HepG2 (cell line): Measurements from ENCODE around the gene ZNF691. TPM values are rescaled to one million over a fixed set of nuclear protein-coding genes. Genes with fewer than 3 reads are reported as not detected.

ENCODE experiments used
- EEA1 ChIP-seq: sonication (generic); formaldehyde crosslinking; IDR thresholded peaks from 2 replicates; pipeline ENCODE4 v1.5.1; 2020; ENCODE audit warnings: mild to moderate bottlenecking, missing genetic modification reagents, borderline replicate concordance
- MTF2 ChIP-seq: sonication (generic); formaldehyde crosslinking; IDR thresholded peaks from 2 replicates; pipeline ENCODE4 v1.5.0; 2020; ENCODE audit warnings: missing genetic modification reagents, borderline replicate concordance
- NPAS2 ChIP-seq: sonication (generic); formaldehyde crosslinking; IDR thresholded peaks from 2 replicates; pipeline ENCODE4 v1.8.0; 2022; ENCODE audit warnings: mild to moderate bottlenecking, missing genetic modification reagents, borderline replicate concordance
- POGZ ChIP-seq: sonication (generic); formaldehyde crosslinking; IDR thresholded peaks from 2 replicates; pipeline ENCODE4 v1.4.0; 2020; ENCODE audit warnings: mild to moderate bottlenecking, missing genetic modification reagents
- TBL1XR1 ChIP-seq: fragments of 150-350 bp; IDR thresholded peaks from 2 replicates; pipeline ENCODE4 v1.6.1; 2014; ENCODE audit warnings: borderline replicate concordance, low read length; ENCODE audit not compliant: partially characterized antibody
- TCF12 ChIP-seq, 2 experiments: fragments of 450-650 bp in 1 of 2; sonication (generic) in 1 of 2; formaldehyde crosslinking in 1 of 2; IDR thresholded peaks; 2 replicates each; pipeline versions ENCODE4 v1.6.1 to v1.8.0; 2017 to 2022; ENCODE audit warnings: antibody characterized with exemption in 1 of 2, mild to moderate bottlenecking in 1 of 2, missing genetic modification reagents in 1 of 2, moderate library complexity in 1 of 2
- YY1 ChIP-seq: IDR thresholded peaks from 2 replicates; pipeline ENCODE4 v1.6.1; 2011; ENCODE audit warnings: low read length, low read depth, moderate library complexity, mild to moderate bottlenecking; ENCODE audit not compliant: insufficient read depth, insufficient replicate concordance
- ZBTB8A ChIP-seq: sonication (generic); formaldehyde crosslinking; IDR thresholded peaks from 2 replicates; pipeline ENCODE4 v1.4.0; 2020; ENCODE audit warnings: mild to moderate bottlenecking, low read depth, missing genetic modification reagents, borderline replicate concordance
- ZNF292 ChIP-seq: sonication (generic); formaldehyde crosslinking; IDR thresholded peaks from 2 replicates; pipeline ENCODE4 v1.8.1; 2022; ENCODE audit warnings: mild to moderate bottlenecking, low read depth, missing genetic modification reagents, borderline replicate concordance
- ZNF326 ChIP-seq: sonication (generic); formaldehyde crosslinking; IDR thresholded peaks from 2 replicates; pipeline ENCODE4 v1.4.0; 2020; ENCODE audit warnings: missing genetic modification reagents, borderline replicate concordance
- ZNF331 ChIP-seq: sonication (generic); formaldehyde crosslinking; IDR thresholded peaks from 2 replicates; pipeline ENCODE4 v1.4.0; 2020; ENCODE audit warnings: missing genetic modification reagents
- ZNF44 ChIP-seq: sonication (generic); formaldehyde crosslinking; IDR thresholded peaks from 2 replicates; pipeline ENCODE4 v1.5.1; 2020; ENCODE audit warnings: mild to moderate bottlenecking, missing genetic modification reagents
- ZNF543 ChIP-seq: sonication (generic); formaldehyde crosslinking; IDR thresholded peaks from 2 replicates; pipeline ENCODE4 v1.4.0; 2020; ENCODE audit warnings: mild to moderate bottlenecking, missing genetic modification reagents
- polyA plus RNA-seq, 8 experiments: library from polyadenylated mRNA; depleted of rRNA in 3 of 8; stranded (reverse) in 7 of 8; unstranded in 1 of 8; fragments of >200 nt; fragmentation: Illumina TruSeq in 4 of 8; extraction: Trizol in 4 of 8; gene quantifications; 2 replicates each; pipeline versions ENCODE4 v1.2.1 to v1.2.3, GENCODE V29; 2011 to 2016; ENCODE audit warnings: low read depth in 4 of 8, missing spikeins in 1 of 8, mixed read lengths in 1 of 8; ENCODE audit not compliant: insufficient read depth in 1 of 8
- total RNA-seq, 5 experiments: library from RNA; depleted of rRNA; stranded (reverse); fragments of >200 nt; fragmentation: Illumina TruSeq; extraction: Trizol; gene quantifications; 2 replicates each; pipeline ENCODE4 v1.2.3, GENCODE V29; 2016; ENCODE audit warnings: low read depth in 1 of 5
- TF ChIP-seq, protein P1 (sequence below): sonication (generic); formaldehyde crosslinking; IDR thresholded peaks from 2 replicates; pipeline ENCODE4 v1.4.0; 2020; ENCODE audit warnings: missing genetic modification reagents, borderline replicate concordance
- TF ChIP-seq, protein P2 (sequence below): sonication (generic); formaldehyde crosslinking; IDR thresholded peaks from 2 replicates; pipeline ENCODE4 v1.4.0; 2020; ENCODE audit warnings: missing genetic modification reagents
- TF ChIP-seq, protein P3 (sequence below): sonication (generic); formaldehyde crosslinking; IDR thresholded peaks from 2 replicates; pipeline ENCODE4 v1.4.0; 2020; ENCODE audit warnings: missing genetic modification reagents, borderline replicate concordance
- TF ChIP-seq, protein P4 (sequence below): sonication (generic); formaldehyde crosslinking; IDR thresholded peaks from 2 replicates; pipeline ENCODE4 v1.4.0; 2020; ENCODE audit warnings: missing genetic modification reagents, mild to moderate bottlenecking, borderline replicate concordance
- TF ChIP-seq, protein P5 (sequence below): sonication (generic); formaldehyde crosslinking; conservative IDR thresholded peaks from 2 replicates; pipeline ENCODE4 v1.4.0; 2020; ENCODE audit warnings: missing genetic modification reagents

ZNF691 gene
- total and polyA plus RNA-seq, 2 of the 13 experiments (the other 11 are each of a cell fraction or from before 2014, with no cell fraction given), result 7.6 to 7.8 TPM

DNA sequence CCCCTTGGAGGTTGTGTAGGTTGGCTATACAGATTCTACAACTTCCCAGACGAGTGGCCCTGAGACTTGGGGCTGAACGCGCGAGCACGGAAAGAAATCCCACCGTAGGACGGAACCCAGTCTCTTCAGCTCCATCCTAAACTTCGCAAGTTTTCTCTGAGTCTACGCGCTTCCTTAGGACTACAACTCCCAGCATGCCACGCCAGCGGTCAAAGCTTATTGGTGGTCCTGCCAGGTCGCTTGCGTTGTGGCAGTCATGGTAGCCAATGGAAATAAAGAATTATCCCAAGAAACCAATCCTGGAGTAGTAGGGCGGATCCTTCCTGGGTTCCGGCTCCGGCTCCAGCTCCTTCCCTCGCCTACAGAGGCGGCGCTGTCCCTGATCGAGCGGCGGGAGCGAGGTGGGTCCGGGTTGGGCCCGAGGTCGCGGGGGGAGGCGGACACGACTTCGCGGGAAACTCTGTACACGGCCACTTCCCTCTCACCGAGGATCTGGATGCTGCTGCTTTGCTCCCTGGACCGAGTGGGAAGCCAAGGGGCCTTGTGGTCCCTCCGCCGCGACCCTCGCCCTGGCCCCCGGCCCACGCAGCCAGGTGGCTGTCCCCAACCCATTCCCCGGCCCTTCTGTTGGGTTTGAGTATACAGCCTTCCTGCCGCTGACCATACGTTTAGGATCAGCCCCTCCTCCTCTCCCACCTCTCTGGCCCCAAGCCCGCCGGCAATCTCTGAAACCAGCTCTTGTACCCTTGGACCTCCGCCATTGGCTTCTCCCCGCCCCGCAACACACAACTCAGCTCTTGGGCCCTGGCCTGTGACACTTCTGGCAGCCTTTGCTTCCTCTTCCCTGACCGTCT lies at the start of gene ZNF691 (continued):
- TF ChIP-seq, protein P1, sequence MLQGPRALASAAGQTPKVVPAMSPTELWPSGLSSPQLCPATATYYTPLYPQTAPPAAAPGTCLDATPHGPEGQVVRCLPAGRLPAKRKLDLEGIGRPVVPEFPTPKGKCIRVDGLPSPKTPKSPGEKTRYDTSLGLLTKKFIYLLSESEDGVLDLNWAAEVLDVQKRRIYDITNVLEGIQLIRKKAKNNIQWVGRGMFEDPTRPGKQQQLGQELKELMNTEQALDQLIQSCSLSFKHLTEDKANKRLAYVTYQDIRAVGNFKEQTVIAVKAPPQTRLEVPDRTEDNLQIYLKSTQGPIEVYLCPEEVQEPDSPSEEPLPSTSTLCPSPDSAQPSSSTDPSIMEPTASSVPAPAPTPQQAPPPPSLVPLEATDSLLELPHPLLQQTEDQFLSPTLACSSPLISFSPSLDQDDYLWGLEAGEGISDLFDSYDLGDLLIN (CRISPR knock-in tag), result peak; percentile 64; the same call in 1 of the 2 replicates
- TF ChIP-seq POGZ, result no peak
- TF ChIP-seq, protein P2, sequence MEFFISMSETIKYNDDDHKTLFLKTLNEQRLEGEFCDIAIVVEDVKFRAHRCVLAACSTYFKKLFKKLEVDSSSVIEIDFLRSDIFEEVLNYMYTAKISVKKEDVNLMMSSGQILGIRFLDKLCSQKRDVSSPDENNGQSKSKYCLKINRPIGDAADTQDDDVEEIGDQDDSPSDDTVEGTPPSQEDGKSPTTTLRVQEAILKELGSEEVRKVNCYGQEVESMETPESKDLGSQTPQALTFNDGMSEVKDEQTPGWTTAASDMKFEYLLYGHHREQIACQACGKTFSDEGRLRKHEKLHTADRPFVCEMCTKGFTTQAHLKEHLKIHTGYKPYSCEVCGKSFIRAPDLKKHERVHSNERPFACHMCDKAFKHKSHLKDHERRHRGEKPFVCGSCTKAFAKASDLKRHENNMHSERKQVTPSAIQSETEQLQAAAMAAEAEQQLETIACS, result no peak
- no peak for TF ChIP-seq EEA1 (CRISPR knock-in tag)
- TF ChIP-seq ZNF292 (CRISPR knock-in tag), result peak; percentile 69; the same call in 1 of the 2 replicates
- peak; percentile 88; the same call in 1 of the 2 replicates for TF ChIP-seq ZNF44 (CRISPR knock-in tag)
- no peak for TF ChIP-seq MTF2
- peak; percentile 53 for TF ChIP-seq YY1
- TF ChIP-seq, protein P3, sequence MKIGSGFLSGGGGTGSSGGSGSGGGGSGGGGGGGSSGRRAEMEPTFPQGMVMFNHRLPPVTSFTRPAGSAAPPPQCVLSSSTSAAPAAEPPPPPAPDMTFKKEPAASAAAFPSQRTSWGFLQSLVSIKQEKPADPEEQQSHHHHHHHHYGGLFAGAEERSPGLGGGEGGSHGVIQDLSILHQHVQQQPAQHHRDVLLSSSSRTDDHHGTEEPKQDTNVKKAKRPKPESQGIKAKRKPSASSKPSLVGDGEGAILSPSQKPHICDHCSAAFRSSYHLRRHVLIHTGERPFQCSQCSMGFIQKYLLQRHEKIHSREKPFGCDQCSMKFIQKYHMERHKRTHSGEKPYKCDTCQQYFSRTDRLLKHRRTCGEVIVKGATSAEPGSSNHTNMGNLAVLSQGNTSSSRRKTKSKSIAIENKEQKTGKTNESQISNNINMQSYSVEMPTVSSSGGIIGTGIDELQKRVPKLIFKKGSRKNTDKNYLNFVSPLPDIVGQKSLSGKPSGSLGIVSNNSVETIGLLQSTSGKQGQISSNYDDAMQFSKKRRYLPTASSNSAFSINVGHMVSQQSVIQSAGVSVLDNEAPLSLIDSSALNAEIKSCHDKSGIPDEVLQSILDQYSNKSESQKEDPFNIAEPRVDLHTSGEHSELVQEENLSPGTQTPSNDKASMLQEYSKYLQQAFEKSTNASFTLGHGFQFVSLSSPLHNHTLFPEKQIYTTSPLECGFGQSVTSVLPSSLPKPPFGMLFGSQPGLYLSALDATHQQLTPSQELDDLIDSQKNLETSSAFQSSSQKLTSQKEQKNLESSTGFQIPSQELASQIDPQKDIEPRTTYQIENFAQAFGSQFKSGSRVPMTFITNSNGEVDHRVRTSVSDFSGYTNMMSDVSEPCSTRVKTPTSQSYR (CRISPR knock-in tag), result peak; percentile 11; the same call in 1 of the 2 replicates
- TF ChIP-seq ZBTB8A (CRISPR knock-in tag), result no peak
- TF ChIP-seq ZNF326, result no peak
- TF ChIP-seq TCF12 (IDR thresholded peaks at IDR 0.05), result no peak
- TF ChIP-seq TCF12 (CRISPR knock-in tag; IDR thresholded peaks at IDR 0.05), result no peak
- TF ChIP-seq, protein P4, sequence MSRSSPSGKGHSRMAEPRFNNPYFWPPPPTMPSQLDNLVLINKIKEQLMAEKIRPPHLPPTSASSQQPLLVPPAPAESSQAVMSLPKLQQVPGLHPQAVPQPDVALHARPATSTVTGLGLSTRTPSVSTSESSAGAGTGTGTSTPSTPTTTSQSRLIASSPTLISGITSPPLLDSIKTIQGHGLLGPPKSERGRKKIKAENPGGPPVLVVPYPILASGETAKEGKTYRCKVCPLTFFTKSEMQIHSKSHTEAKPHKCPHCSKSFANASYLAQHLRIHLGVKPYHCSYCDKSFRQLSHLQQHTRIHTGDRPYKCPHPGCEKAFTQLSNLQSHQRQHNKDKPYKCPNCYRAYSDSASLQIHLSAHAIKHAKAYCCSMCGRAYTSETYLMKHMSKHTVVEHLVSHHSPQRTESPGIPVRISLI (CRISPR knock-in tag), result no peak
- peak; percentile 11 for TF ChIP-seq TBL1XR1
- TF ChIP-seq, protein P5, sequence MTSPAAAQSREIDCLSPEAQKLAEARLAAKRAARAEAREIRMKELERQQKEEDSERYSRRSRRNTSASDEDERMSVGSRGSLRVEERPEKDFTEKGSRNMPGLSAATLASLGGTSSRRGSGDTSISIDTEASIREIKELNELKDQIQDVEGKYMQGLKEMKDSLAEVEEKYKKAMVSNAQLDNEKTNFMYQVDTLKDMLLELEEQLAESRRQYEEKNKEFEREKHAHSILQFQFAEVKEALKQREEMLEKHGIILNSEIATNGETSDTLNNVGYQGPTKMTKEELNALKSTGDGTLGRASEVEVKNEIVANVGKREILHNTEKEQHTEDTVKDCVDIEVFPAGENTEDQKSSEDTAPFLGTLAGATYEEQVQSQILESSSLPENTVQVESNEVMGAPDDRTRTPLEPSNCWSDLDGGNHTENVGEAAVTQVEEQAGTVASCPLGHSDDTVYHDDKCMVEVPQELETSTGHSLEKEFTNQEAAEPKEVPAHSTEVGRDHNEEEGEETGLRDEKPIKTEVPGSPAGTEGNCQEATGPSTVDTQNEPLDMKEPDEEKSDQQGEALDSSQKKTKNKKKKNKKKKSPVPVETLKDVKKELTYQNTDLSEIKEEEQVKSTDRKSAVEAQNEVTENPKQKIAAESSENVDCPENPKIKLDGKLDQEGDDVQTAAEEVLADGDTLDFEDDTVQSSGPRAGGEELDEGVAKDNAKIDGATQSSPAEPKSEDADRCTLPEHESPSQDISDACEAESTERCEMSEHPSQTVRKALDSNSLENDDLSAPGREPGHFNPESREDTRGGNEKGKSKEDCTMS (CRISPR knock-in tag), result no peak
- TF ChIP-seq NPAS2 (CRISPR knock-in tag), result no peak
- TF ChIP-seq ZNF331 (CRISPR knock-in tag), result 0 out of 2 replicates have a peak, but pooled peaks have one; percentile 19
- peak; percentile 75; the same call in 1 of the 2 replicates for TF ChIP-seq ZNF543 (CRISPR knock-in tag)
